IgD-negative memory B cell (primary cell): ENCODE results near the gene HERC5. TPM values are rescaled to one million over a fixed set of nuclear protein-coding genes. Genes with fewer than 3 reads are reported as not detected.
"Not testable (repeated sequence)": the region's sequence is repeated elsewhere in the genome, so short reads cannot be mapped to it uniquely, and the experiment has no call there.

Experiments used
- H3K27ac Mint-ChIP-seq, 3 donors: one replicate each; pipeline ENCODE4 v1.8.0; 2020 to 2022; ENCODE audit warnings: mild to moderate bottlenecking in 3 of 3, mixed read lengths in 3 of 3, moderate library complexity in 1 of 3
- H3K27me3 Mint-ChIP-seq: one replicate; pipeline ENCODE4 v1.8.0; 2021; ENCODE audit warnings: mixed read lengths
- H3K36me3 Mint-ChIP-seq: one replicate; pipeline ENCODE4 v1.8.0; 2020; ENCODE audit warnings: mild to moderate bottlenecking, mixed read lengths
- H3K4me1 Mint-ChIP-seq, 3 donors: one replicate each; pipeline ENCODE4 v1.8.0; 2020 to 2022; ENCODE audit warnings: mixed read lengths in 3 of 3, mild to moderate bottlenecking in 1 of 3
- H3K4me3 Mint-ChIP-seq, 4 donors: one replicate each; pipeline ENCODE4 v1.8.0; 2020 to 2022; ENCODE audit warnings: mild to moderate bottlenecking in 4 of 4, mixed read lengths in 4 of 4, moderate library complexity in 3 of 4
- H3K9me3 Mint-ChIP-seq, 3 donors: one replicate each; pipeline ENCODE4 v1.8.0; 2020 to 2021; ENCODE audit warnings: mixed read lengths in 3 of 3, mild to moderate bottlenecking in 1 of 3
- polyA plus RNA-seq: library from polyadenylated mRNA; unstranded; fragments of 300-500 nt; fragmentation: Illumina TruSeq; gene quantifications from one replicate; pipeline ENCODE4 v1.2.3, GENCODE V29; 2021

HERC5 gene
- polyA plus RNA-seq, result 14.6 TPM

DNA sequence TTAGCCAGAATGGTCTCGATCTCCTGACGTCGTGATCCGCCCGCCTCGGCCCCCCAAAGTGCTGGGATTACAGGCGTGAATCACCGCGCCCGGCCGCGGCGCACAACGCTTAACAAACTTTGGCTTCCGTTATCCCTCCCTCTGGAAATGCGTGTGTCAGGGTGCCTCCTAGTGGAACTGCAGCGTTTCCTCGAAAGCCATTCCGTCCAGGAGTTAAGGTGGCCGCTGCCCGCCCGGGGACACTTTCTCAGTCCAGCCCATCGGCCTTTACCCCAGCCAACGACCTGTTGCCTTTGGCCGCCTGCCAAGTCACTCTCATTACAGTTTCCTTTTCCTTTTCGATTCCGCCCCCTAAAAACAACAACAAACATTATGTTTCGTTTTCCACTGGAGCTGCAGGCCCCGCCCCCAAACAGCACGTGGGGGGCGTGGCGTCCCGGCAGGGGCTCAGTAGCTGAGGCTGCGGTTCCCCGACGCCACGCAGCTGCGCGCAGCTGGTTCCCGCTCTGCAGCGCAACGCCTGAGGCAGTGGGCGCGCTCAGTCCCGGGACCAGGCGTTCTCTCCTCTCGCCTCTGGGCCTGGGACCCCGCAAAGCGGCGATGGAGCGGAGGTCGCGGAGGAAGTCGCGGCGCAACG, at the start of gene HERC5:
Gene HERC5 (plus strand): TSS at position 450 of the 637 bp plus-strand sequence. CDS start 151 bp downstream, at position 601.
- Mint-ChIP-seq H3K36me3 (peaks cover 3% of the 10 kb centered on the region), H3K9me3 (peaks cover 0 to 2% (median 0%) of the 10 kb centered on the region in 3 donors), H3K27me3 (peaks cover 1% of the 10 kb centered on the region), H3K4me1 (peaks cover 15 to 21% (median 20%) of the 10 kb centered on the region in 3 donors), H3K27ac (peak within 1 kb of the TSS; percentile 79 to 99 (median 96)), H3K4me3 (peak within 1 kb of the TSS; percentile 90 to 100 (median 100))

DNA sequence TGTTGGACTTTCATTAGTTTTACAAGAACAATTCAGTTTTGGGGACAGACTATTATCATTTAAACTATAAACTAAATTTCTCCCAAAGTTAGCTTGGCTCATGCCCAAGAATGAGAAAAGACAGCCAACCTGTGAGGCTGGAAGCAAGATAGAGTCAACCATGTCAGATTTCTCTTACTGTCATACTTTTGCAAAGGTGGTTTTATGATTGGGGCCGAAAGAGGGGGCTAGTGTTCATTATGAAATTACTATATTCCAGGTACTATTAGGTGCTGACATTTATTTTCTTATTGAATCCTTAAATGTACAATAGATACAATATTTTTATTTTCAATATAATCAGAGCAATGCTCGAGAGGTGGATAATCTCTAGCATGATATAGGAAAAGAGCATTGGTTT, 47.7 kb upstream of the HERC5 start:
- Mint-ChIP-seq H3K36me3 (peaks cover 22% of the 10 kb centered on the region), H3K27ac (no peak overlapping the region), H3K4me1 (no peaks in the 10 kb centered on the region)

DNA sequence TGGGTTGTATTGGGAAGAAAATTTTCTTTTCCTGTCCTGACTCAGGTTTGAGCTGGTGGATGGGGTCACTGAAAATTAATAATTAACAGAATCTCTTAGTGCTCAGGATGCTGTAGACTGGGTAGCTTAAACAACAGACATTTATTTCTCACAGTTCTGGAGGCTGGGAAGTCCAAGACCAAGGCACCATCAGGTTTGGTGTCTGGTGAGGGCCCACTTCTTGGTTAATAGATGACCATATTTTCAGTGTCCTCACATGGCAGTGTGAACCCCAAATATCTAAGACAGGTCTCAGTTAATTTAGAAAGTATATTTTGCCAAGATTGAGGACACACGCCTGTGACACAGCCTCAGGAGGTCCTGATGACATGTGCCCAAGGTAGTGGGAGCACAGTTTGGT, 47.1 kb upstream of the HERC5 start:
- Mint-ChIP-seq H3K27ac (no peak overlapping the region), H3K27me3 (no peaks in the 10 kb centered on the region), H3K9me3 (no peaks in the 10 kb centered on the region), H3K4me1 (no peaks in the 10 kb centered on the region), H3K36me3 (peaks cover 25% of the 10 kb centered on the region), H3K4me3 (no peak overlapping the region)

More for the DNA sequence above, 47.7 kb upstream of the HERC5 start:
- no peaks in the 10 kb centered on the region for H3K9me3 Mint-ChIP-seq
- H3K4me3 Mint-ChIP-seq, result no peak overlapping the region
- H3K27me3 Mint-ChIP-seq, result no peaks in the 10 kb centered on the region

DNA sequence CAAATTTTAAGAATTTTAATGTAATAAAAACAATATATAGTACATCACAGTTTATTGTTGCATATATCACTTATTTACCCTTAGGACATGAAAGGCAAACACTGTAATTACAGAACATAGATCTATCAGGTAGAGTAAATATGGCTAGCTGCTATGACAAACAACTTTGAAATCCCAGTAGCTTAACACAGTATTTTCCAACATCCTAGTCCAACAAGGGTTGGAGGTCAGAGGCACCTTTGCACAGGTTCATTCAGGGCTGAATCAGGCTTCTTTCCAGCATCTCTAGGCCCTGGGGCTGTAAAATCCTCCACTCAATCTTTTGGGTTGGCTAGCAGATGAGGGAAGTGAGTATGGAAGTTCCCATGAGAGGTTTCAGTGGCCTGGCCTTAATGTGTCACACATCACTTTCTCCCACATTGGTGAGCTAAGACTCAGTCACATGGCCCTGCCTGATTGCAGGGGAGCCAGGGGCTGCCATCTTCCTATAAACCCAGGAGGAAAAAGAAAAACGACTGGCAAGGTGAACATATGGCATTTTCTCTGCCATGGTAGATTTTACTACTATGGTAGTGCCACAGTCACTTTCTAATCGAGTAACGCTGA, 45.3 kb upstream of the HERC5 start:
- peaks cover 23% of the 10 kb centered on the region for H3K36me3 Mint-ChIP-seq
- H3K27ac Mint-ChIP-seq, result no peak overlapping the region

DNA sequence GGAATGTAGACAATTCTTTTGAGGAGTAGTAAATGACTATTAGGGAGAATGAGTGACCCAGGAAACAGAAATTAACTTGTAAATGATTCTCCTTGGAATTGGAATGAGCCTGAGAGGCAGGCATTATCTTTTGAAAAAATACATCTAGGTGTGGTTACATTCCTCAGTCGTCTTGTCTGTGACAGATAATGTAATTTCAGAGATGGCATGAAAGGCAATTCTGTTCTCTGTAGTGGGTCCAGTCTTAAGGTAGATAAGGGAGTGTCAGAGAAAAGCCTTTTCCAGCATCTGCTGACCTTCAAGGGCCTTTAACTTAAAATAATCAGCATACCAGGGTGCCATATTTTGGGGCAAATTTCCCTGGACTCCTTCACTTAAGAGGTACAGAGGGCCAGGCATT, 43.1 kb upstream of the HERC5 start:
- H3K36me3 Mint-ChIP-seq, result peaks cover 17% of the 10 kb centered on the region
- no peak overlapping the region for H3K4me3 Mint-ChIP-seq
- no peaks in the 10 kb centered on the region for H3K9me3 Mint-ChIP-seq
- no peaks in the 10 kb centered on the region for H3K27me3 Mint-ChIP-seq
- H3K4me1 Mint-ChIP-seq, result no peaks in the 10 kb centered on the region
- no peak overlapping the region for H3K27ac Mint-ChIP-seq

More for the DNA sequence above, 45.3 kb upstream of the HERC5 start:
- H3K4me1 Mint-ChIP-seq, result no peaks in the 10 kb centered on the region
- H3K27me3 Mint-ChIP-seq, result no peaks in the 10 kb centered on the region
- no peak overlapping the region for H3K4me3 Mint-ChIP-seq
- no peaks in the 10 kb centered on the region for H3K9me3 Mint-ChIP-seq

DNA sequence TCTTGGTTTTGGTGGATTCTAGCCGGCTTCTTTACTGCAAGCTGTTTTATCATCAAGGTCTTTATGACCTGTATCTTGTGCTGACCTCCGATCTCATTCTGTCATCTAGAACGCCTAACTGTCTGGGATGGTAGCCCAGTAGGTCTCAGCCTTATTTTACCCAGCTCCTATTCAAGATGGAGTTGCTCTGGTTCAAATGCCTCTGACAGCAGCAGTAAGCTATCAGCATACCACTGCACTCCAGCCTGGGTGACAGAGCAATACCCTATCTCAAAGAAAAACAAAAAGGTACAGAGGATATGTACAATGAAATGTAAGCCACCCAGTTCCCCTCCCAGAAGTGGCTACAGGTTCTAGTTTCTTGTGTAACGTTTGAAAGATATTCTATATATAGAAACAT, 42.2 kb upstream of the HERC5 start:
- Mint-ChIP-seq H3K4me3 (no peak overlapping the region), H3K27ac (no peak overlapping the region), H3K9me3 (no peaks in the 10 kb centered on the region), H3K4me1 (no peaks in the 10 kb centered on the region), H3K27me3 (no peaks in the 10 kb centered on the region), H3K36me3 (peaks cover 12% of the 10 kb centered on the region)

DNA sequence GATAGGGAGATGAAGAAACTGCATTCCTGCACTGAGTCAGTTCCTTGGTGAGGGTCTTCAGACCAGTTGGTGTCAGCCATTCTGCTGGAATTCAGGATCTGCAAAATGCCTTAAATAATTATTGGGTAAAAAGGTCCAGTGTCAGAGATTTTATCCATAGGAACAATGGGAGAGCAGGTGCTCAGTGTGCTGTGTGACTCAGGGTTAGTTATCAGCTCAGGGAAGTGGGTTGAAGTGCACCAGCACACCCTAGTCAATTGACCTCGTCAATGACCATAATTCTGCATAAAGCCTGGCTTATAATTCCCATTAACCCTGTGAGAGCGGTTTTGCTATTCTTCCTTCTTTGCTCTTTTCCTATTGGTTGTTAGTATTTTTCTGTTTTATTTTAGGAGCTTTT, 40.9 kb upstream of the HERC5 start:
- Mint-ChIP-seq H3K27me3 (no peaks in the 10 kb centered on the region), H3K9me3 (no peaks in the 10 kb centered on the region), H3K36me3 (peaks cover 11% of the 10 kb centered on the region), H3K4me3 (no peak overlapping the region), H3K4me1 (no peaks in the 10 kb centered on the region), H3K27ac (peak overlapping the region in 1 of 3 donors; percentile 28)

DNA sequence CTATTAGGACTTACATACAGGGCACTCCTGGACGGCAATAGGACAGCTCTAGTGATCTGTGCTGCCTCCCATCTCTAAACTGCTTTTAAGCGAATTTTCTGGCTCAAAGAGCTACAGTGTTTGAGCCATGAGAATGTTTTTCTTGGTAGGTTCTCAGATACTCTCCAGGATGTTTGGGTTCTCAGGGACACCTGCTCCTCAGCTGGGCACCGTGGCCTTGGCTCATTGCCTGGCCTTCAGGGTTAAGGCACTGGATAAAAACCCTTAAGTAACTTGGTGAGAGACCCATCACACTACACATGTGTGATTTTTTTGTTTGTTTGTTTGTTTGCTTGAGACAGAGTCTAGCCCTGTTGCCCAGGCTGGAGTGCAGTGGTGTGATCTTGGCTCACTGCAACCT, 38.5 kb upstream of the HERC5 start:
- H3K36me3 Mint-ChIP-seq, result peaks cover 8% of the 10 kb centered on the region
- no peaks in the 10 kb centered on the region for H3K27me3 Mint-ChIP-seq
- H3K9me3 Mint-ChIP-seq, result no peaks in the 10 kb centered on the region
- H3K4me3 Mint-ChIP-seq, result no peak overlapping the region
- H3K27ac Mint-ChIP-seq, result peak overlapping the region in 1 of 3 donors; percentile 73
- H3K4me1 Mint-ChIP-seq, result no peaks in the 10 kb centered on the region

DNA sequence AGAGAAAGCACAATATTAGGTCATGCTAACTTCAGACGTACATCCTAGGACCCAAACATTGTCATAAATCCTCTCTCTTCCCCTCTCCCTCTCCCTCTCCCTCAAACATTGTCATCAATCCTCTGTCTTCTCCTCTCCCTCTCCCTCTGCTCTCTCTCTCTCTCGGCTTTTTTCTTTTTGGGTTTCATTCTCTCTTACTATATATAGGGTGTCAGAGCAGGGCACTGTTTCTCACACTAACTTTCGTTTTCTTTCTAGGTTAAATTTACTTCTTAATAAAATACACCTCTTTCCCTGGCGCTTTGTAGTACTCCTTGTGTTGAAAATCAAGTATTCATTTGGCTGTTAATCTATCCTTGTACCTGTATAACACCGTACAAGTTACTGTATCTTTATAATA, 37.0 kb upstream of the HERC5 start:
- no peaks in the 10 kb centered on the region for H3K27me3 Mint-ChIP-seq
- H3K36me3 Mint-ChIP-seq, result peaks cover 3% of the 10 kb centered on the region
- no peaks in the 10 kb centered on the region for H3K4me1 Mint-ChIP-seq
- H3K27ac Mint-ChIP-seq, result no peak overlapping the region
- H3K9me3 Mint-ChIP-seq, result no peaks in the 10 kb centered on the region
- peak overlapping the region in 1 of 4 donors; percentile 7 for H3K4me3 Mint-ChIP-seq

DNA sequence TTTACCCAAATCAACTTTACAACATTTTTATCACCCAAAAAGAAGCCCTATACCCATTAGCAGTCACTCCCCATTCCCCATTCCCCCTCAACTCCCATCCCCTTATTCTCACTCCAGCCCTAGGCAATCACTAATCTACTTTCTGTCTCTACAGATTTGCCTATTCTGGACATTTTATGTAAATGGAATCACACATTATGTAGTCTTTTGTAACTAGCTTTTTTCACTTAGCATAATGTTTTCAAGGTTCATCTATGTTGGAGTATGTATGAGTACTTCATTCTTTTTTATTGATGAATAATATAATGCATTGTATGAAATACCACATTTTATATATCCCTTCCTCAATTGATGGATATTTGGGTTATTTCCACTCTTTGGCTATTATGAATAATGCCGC, 36.1 kb upstream of the HERC5 start:
- H3K36me3 Mint-ChIP-seq, result peaks cover 7% of the 10 kb centered on the region
- H3K4me1 Mint-ChIP-seq, result no peaks in the 10 kb centered on the region
- no peaks in the 10 kb centered on the region for H3K9me3 Mint-ChIP-seq
- no peaks in the 10 kb centered on the region for H3K27me3 Mint-ChIP-seq
- H3K27ac Mint-ChIP-seq, result no peak overlapping the region
- H3K4me3 Mint-ChIP-seq, result no peak overlapping the region

DNA sequence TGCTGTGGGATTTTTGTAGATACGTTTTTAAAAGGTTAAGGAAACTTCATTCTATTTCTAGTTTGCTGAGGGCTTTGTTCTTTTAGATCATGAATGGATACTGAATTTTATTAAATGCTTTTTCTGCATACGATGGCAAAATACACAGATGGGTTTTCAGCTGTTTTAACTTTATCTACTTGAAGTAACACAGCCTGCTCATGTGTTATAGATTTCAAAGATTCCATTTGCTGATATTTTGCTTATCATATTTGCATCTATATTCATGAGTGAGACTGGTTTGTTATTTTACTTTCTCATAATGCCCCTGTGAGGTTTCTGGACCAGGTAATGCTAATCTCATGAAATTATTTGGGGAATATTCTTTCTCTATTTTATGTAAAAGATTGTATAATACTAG, 34.5 kb upstream of the HERC5 start:
- H3K9me3 Mint-ChIP-seq, result no peaks in the 10 kb centered on the region
- H3K4me3 Mint-ChIP-seq, result no peak overlapping the region
- H3K36me3 Mint-ChIP-seq, result peaks cover 12% of the 10 kb centered on the region
- no peaks in the 10 kb centered on the region for H3K27me3 Mint-ChIP-seq
- H3K27ac Mint-ChIP-seq, result no peak overlapping the region
- H3K4me1 Mint-ChIP-seq, result no peaks in the 10 kb centered on the region

DNA sequence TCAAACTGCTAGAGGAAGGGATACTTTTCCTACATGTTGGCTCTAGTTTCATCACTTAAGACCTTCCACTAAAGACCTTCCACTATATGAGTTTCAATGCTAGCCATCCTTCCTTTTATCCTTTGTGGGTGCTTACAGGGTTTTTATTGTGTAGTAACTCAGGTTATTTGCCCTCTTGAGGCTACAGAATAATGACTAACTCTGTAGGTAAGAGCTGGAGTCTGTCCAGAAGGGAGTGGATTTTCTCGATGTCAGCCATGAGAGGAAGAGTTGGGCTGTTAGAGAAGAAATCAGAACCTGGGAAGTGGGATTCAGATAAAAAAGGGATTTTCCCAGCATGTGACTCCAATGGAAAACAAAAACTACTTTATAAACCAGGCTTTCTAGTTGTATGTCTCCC, 27.5 kb upstream of the HERC5 start:
- no peak overlapping the region for H3K4me3 Mint-ChIP-seq
- peaks cover 30% of the 10 kb centered on the region for H3K36me3 Mint-ChIP-seq
- no peak overlapping the region for H3K27ac Mint-ChIP-seq
- peaks cover 0 to 10% (median 0%) of the 10 kb centered on the region in 3 donors for H3K9me3 Mint-ChIP-seq
- H3K27me3 Mint-ChIP-seq, result no peaks in the 10 kb centered on the region
- H3K4me1 Mint-ChIP-seq, result peaks cover 0 to 3% (median 0%) of the 10 kb centered on the region in 3 donors

DNA sequence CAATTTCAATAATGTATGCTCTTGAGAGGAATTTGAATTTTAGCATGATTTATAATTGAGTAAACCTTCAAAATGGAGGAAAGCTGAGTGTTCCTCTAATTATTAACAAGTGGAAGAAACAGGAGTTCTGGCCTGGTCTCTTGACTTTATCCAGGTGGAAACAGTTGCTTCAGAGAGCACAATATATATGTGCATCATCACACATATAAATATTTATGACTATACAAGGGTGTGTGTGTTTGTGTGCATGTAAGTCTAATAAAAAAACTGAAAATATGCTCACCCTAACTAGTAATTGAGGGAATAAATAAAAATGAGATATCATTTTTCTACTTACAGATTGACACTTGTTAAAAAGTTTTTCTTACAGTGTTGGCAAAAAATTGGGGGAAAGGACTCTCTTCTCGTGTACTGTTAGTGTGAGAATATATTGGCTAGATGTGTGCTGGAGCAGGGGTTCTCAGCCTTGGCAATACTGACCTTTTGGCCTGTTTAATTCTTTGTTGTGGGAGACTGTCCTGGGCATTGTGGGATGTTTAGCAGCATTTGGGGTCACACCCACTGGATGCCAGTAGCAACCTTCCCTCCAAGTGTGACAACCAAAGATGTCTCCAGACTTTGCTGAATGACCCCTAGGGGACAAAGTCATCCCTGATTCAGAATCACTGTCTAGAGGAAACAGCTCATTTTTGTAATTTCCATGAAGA, 20.8 kb upstream of the HERC5 start:
- H3K27ac Mint-ChIP-seq, result no peak overlapping the region
- H3K4me1 Mint-ChIP-seq, result peaks cover 0 to 4% (median 1%) of the 10 kb centered on the region in 3 donors
- peaks cover 20% of the 10 kb centered on the region for H3K36me3 Mint-ChIP-seq
- peaks cover 0 to 11% (median 0%) of the 10 kb centered on the region in 3 donors for H3K9me3 Mint-ChIP-seq
- H3K4me3 Mint-ChIP-seq, result no peak overlapping the region
- H3K27me3 Mint-ChIP-seq, result no peaks in the 10 kb centered on the region

DNA sequence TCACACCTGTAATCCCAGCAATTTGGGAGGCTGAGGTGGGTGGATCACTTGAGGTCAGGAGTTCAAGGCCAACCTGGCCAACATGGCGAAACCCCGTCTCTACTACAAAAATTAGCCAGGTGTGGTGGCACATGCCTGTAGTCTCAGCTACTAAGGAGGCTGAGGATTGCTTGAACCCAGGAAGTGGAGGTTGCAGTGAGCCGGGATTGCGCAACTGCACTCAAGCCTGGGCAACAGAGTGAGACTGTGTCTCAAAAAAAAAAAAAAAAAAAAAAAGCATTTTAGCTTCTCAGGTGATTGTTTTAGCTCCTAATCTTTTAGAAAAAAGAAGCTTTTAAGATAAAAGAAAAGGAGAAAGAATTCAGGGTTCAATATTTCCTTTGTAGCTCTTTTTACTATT, 19.0 kb upstream of the HERC5 start:
- H3K27me3 Mint-ChIP-seq, H3K4me3 Mint-ChIP-seq, H3K27ac Mint-ChIP-seq, H3K4me1 Mint-ChIP-seq: not testable (repeated sequence)
- peaks cover 19% of the 10 kb centered on the region for H3K36me3 Mint-ChIP-seq
- H3K9me3 Mint-ChIP-seq, result peaks cover 0 to 12% (median 0%) of the 10 kb centered on the region in 3 donors

DNA sequence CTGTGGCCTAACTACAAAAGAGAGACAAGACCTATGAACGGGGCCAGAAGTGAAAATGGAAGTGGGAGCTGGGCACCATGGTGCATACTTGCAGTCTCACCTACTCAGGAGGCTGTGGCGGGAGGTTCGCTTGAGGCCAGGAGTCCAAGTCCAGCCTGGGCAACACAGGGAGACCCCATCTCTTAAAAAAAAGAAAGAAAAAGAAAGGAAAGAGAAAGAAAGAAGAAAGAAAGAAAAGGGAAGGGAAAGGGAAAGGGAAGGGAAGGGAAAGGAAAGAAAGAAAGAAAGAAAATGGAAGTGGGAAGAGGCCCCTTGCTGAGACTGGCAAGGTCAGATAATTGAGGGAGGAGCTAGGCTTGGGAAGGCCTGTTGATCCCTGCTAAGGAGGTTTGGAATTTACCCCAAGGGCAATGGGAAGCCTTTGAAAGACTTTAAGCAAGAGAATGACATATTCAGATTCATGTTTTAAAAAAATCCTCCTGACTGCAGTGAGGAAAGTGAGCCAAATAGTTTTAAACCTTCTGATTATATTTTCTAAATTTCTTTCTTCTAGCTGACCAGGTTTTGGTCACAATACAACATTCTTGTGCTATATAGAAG, 17.7 kb upstream of the HERC5 start:
- H3K4me3 Mint-ChIP-seq, result no peak overlapping the region
- no peak overlapping the region for H3K27ac Mint-ChIP-seq
- peaks cover 0 to 6% (median 0%) of the 10 kb centered on the region in 3 donors for H3K9me3 Mint-ChIP-seq
- peaks cover 17% of the 10 kb centered on the region for H3K36me3 Mint-ChIP-seq
- no peaks in the 10 kb centered on the region for H3K27me3 Mint-ChIP-seq
- peaks cover under 1 to 4% (median 2%) of the 10 kb centered on the region in 3 donors for H3K4me1 Mint-ChIP-seq
